Right forelimb (tissue), 1 donor: Measurements from ENCODE around the gene PRRC2A.

Source experiments
- DNase-seq: peaks from one replicate; pipeline ENCODE4 v3.0.0-alpha.2; 2018

PRRC2A gene

GRCh38 chr6:31620586-31621319, at the start of gene PRRC2A:
TSS of gene PRRC2A (plus strand) at chr6:31620715. CDS start at chr6:31622790, 2,075 bp downstream.
- DNase-seq = peak; percentile 97

GRCh38 chr6:31572041-31572911, 48.2 kb upstream of the PRRC2A start, which contains the start of gene LTA:
TSS of gene LTA (plus strand) at chr6:31572289. CDS start at chr6:31572743, 454 bp downstream.
- no peak for DNase-seq

GRCh38 chr6:31573239-31574105, 47.0 kb upstream of the PRRC2A start:
- DNase-seq = no peak

- DNase-seq = no peak
These were observed 46.1 kb upstream of the PRRC2A start for GRCh38 chr6:31574106-31575061.

- no peak for DNase-seq
These were observed 45.1 kb upstream of the PRRC2A start, which contains the start of gene TNF for GRCh38 chr6:31575335-31575901. TSS of gene TNF (plus strand) at chr6:31575565. CDS start at chr6:31575742, 177 bp downstream.

GRCh38 chr6:31575952-31576685, 44.4 kb upstream of the PRRC2A start:
- DNase-seq = no peak

- no peak for DNase-seq
These were observed 43.5 kb upstream of the PRRC2A start for GRCh38 chr6:31576897-31577578.

- no peak for DNase-seq
These were observed 42.9 kb upstream of the PRRC2A start for GRCh38 chr6:31577579-31577966.

GRCh38 chr6:31578184-31579118, 42.1 kb upstream of the PRRC2A start:
- DNase-seq = no peak

- no peak for DNase-seq
These were observed 41.4 kb upstream of the PRRC2A start for GRCh38 chr6:31579119-31579505.

GRCh38 chr6:31579546-31580437, 40.7 kb upstream of the PRRC2A start:
- DNase-seq = no peak

GRCh38 chr6:31580438-31580740, 40.1 kb upstream of the PRRC2A start:
- no peak for DNase-seq

- peak; percentile 94 for DNase-seq
These were observed 39.6 kb upstream of the PRRC2A start for GRCh38 chr6:31580807-31581433.

GRCh38 chr6:31581434-31582229, 38.9 kb upstream of the PRRC2A start:
- no peak for DNase-seq

- no peak for DNase-seq
These were observed 38.3 kb upstream of the PRRC2A start, which contains the start of gene LTB for GRCh38 chr6:31582230-31582643. TSS of gene LTB (minus strand) at chr6:31582424. CDS start at chr6:31582417, 7 bp downstream.

- no peak for DNase-seq
These were observed 35.0 kb upstream of the PRRC2A start for GRCh38 chr6:31585491-31585890.
